ENCODE results near the gene OPCML.

The OPCML gene

DNA sequence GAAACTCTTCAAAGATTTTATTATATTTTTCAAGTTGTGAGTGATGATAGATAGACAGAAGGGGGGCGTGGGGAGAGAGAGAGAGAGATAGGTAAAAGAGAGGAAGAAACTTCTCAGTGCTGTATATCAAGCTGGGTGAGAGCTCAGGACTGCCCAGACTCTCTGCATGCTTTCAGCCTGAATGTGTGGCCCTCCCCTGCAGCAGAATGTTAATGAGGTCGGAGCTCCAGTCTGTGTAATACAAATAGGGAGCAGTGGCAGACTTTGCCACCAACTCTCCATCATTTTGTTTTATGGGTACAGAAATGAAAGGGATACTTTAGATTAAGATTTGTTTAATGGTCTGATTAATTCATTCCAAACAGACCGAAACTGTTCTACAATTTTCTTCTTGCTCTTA is 752.8 kb downstream of the OPCML start:
- no peak overlapping the region for H3K4me3 ChIP-seq (ENCODE audit: low read depth, low read length)
- no peak for DNase-seq
- H3K9me3 ChIP-seq (ENCODE audit: severe bottlenecking), result no peaks in the 10 kb centered on the region
- no peak overlapping the region for H3K27ac ChIP-seq
- no peaks in the 10 kb centered on the region for H3K36me3 ChIP-seq
- H3K27me3 ChIP-seq (ENCODE audit: insufficient read depth, low read depth, severe bottlenecking), result no peaks in the 10 kb centered on the region
- TF ChIP-seq, protein P1, sequence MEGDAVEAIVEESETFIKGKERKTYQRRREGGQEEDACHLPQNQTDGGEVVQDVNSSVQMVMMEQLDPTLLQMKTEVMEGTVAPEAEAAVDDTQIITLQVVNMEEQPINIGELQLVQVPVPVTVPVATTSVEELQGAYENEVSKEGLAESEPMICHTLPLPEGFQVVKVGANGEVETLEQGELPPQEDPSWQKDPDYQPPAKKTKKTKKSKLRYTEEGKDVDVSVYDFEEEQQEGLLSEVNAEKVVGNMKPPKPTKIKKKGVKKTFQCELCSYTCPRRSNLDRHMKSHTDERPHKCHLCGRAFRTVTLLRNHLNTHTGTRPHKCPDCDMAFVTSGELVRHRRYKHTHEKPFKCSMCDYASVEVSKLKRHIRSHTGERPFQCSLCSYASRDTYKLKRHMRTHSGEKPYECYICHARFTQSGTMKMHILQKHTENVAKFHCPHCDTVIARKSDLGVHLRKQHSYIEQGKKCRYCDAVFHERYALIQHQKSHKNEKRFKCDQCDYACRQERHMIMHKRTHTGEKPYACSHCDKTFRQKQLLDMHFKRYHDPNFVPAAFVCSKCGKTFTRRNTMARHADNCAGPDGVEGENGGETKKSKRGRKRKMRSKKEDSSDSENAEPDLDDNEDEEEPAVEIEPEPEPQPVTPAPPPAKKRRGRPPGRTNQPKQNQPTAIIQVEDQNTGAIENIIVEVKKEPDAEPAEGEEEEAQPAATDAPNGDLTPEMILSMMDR (IDR thresholded peaks at IDR 0.05; ENCODE audit: low read depth, low read length), result no peak

DNA sequence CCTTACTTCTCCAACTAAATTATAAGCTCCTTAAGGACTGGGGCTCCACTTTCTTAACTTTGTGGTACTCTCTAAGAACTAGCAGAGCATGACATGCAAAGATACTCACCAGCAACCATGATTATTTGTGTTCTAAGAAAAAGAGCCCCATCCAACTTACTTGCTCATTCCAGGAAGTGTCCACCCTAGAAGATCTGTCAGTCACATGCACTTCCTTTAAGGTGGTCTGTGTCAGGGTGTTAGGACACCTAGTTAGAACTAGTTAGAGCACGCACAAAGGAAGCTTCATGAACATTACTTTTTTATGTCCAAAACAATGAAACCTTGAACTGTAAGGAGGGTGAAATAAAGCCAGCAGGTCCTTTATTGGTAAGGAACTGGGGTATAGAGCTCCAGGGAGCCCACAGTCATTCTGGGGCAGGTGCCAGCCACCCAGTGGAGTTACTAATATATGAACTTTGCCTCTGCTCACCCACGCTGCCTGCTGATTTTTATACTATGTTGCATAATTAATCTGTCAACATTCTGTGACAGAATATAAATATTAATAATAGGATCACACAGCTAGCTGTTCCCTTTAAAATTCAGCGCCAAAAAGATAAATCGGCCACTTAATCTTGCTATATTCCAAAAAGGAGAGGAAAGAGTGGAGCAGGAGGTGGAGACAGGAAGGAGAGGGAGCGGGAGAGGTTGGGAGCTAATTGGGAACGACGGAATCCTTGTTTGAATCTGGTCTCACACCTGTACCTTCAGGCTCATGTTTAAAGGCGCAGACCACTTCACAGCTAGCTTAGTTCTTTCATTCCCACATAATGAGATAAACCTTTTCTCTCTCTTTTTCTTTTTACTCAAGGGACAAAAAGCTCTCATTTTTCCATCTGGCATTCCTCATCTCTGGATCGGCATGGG is 755.0 kb downstream of the OPCML start:
- Histone ChIP-seq H3K36me3 (no peaks in the 10 kb centered on the region), H3K27ac (no peak overlapping the region), H3K9me3 (ENCODE audit: severe bottlenecking) (no peaks in the 10 kb centered on the region), H3K4me3 (ENCODE audit: low read depth, low read length) (no peak overlapping the region), H3K27me3 (ENCODE audit: insufficient read depth, low read depth, severe bottlenecking) (no peaks in the 10 kb centered on the region)
- no peak for DNase-seq
- TF ChIP-seq, protein P1 (IDR thresholded peaks at IDR 0.05; ENCODE audit: low read depth, low read length), result no peak

DNA sequence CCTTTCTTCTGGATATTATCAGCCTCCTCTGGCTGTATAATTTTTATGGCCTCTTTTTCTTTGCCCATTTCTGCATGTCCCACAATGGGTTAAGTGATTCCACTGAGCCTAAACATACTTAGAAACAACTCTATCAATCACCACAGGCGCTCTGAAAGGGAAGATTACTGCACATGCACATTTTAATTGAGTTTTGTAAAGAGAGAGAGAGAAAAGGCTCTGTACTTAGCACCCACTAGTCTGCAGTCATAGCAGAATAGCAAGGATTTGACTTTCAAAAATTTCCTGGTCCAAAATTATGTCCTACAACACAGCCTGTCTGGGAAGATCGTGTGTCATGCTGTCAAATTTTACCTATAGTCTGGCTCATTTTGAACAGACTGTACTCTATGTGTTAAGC is 758.5 kb downstream of the OPCML start:
- Histone ChIP-seq H3K4me3 (ENCODE audit: low read depth, low read length) (no peak overlapping the region), H3K27me3 (ENCODE audit: insufficient read depth, low read depth, severe bottlenecking) (no peaks in the 10 kb centered on the region), H3K36me3 (no peaks in the 10 kb centered on the region), H3K9me3 (ENCODE audit: severe bottlenecking) (no peaks in the 10 kb centered on the region), H3K27ac (no peak overlapping the region)
- TF ChIP-seq, protein P1 (IDR thresholded peaks at IDR 0.05; ENCODE audit: low read depth, low read length), result no peak
- DNase-seq, result no peak

DNA sequence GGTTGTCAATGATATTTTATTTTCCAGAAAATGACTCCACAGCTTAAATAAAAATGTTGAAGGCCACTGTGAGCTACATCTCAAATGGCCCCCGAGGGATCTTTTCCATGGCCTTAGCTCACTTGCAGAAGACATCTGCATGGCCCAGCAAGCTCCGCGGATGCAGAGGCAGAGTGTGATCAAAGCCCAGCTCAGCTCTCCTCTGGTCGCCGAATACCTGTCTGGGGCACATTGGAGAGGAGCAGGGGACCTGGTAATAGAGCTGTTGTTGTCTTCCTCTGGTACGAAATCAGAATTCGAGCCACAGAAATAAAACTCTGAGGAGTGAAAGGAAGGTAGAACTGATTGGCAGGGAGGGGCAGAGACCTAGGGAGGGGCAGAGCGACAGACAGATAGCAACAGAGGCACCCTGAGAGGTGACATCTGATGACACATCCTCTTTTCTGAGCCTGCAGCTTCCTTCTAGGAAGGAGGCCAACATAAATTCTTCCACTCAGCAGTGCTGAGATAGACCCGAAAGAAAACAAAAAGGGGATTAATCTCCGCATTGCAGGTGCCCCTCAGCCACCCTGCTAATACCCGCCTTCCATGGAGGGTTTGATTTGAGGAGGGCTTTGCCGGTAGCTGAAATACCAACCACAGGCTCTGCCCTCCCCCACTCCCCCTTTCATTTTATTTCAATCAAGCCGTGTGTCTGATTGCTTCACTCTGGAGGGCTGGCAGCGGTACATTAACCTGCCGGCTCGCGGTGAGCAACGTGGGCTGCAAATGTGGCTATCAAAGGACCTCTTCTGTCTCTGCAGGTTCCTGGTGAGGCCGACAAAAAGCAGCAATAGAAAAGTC is 759.4 kb downstream of the OPCML start:
- no peaks in the 10 kb centered on the region for H3K27me3 ChIP-seq (ENCODE audit: insufficient read depth, low read depth, severe bottlenecking)
- H3K4me3 ChIP-seq (ENCODE audit: low read depth, low read length), result no peak overlapping the region
- DNase-seq, result no peak
- no peaks in the 10 kb centered on the region for H3K36me3 ChIP-seq
- no peaks in the 10 kb centered on the region for H3K9me3 ChIP-seq (ENCODE audit: severe bottlenecking)
- H3K27ac ChIP-seq, result no peak overlapping the region
- TF ChIP-seq, protein P1 (IDR thresholded peaks at IDR 0.05; ENCODE audit: low read depth, low read length), result no peak

DNA sequence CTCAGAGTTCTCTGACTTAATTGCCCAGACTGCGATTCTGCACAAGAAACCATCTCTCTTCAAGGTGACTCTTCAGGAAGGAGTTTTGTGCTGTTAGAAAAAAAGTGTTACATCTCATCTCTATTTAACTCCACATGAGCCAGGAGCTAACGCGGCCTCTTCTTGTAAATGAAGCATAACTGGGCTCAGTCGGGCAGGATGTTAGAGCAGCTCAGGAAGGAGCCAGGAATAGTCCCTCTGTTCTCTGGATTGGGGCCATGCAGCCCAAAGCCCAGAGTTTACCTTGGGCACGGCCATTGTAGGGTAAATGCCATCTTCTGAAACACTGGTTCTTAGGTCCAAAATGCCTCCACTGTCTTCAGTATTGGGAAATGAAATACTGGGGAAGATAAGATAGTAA is 760.6 kb downstream of the OPCML start:
- DNase-seq, result no peak
- no peaks in the 10 kb centered on the region for H3K27me3 ChIP-seq (ENCODE audit: insufficient read depth, low read depth, severe bottlenecking)
- no peaks in the 10 kb centered on the region for H3K9me3 ChIP-seq (ENCODE audit: severe bottlenecking)
- TF ChIP-seq, protein P1 (IDR thresholded peaks at IDR 0.05; ENCODE audit: low read depth, low read length), result no peak
- H3K4me3 ChIP-seq (ENCODE audit: low read depth, low read length), result no peak overlapping the region
- H3K36me3 ChIP-seq, result no peaks in the 10 kb centered on the region
- H3K27ac ChIP-seq, result peak overlapping the region; percentile 83

Data from WERI-Rb-1 (cell line).